H9 (cell line): ENCODE measurements around the gene BTD. TPM values are rescaled to one million over a fixed set of nuclear protein-coding genes. Genes with fewer than 3 reads are reported as not detected.

ENCODE experiments used
- DNase-seq: peaks from one replicate; pipeline ENCODE4 v3.0.0-alpha.2; 2017
- H2AFZ ChIP-seq: one replicate; pipeline ENCODE4 v1.6.1; 2013; ENCODE audit warnings: mild to moderate bottlenecking, low read length, control low read depth, moderate library complexity
- H2AK5ac ChIP-seq: 2 replicates; pipeline ENCODE4 v1.6.1; 2013; ENCODE audit warnings: low read length, control low read depth, mixed read lengths; ENCODE audit not compliant: insufficient read length
- H2BK120ac ChIP-seq: one replicate; pipeline ENCODE4 v1.6.1; 2013; ENCODE audit warnings: low read depth, mild to moderate bottlenecking, low read length, control low read depth, inconsistent platforms; ENCODE audit not compliant: poor library complexity, severe bottlenecking
- H2BK12ac ChIP-seq: 2 replicates; pipeline ENCODE4 v1.6.1; 2013; ENCODE audit warnings: low read length, control low read depth, mixed read lengths, low read depth; ENCODE audit not compliant: insufficient read length
- H2BK15ac ChIP-seq: 2 replicates; pipeline ENCODE4 v1.6.1; 2013; ENCODE audit warnings: low read depth, low read length, control low read depth
- H2BK20ac ChIP-seq: one replicate; pipeline ENCODE4 v1.6.1; 2013; ENCODE audit warnings: low read depth, mild to moderate bottlenecking, low read length, control low read depth, inconsistent platforms; ENCODE audit not compliant: poor library complexity, severe bottlenecking
- H2BK5ac ChIP-seq: 2 replicates; pipeline ENCODE4 v1.6.1; 2013; ENCODE audit warnings: low read length, control low read depth, mixed read lengths; ENCODE audit not compliant: insufficient read length
- H3K14ac ChIP-seq: 2 replicates; pipeline ENCODE4 v1.6.1; 2013; ENCODE audit warnings: low read length, control low read depth; ENCODE audit not compliant: insufficient read depth
- H3K18ac ChIP-seq: 2 replicates; pipeline ENCODE4 v1.6.1; 2013; ENCODE audit warnings: low read depth, mild to moderate bottlenecking, mixed read lengths, low read length, control low read depth; ENCODE audit not compliant: insufficient read length
- H3K23ac ChIP-seq: 2 replicates; pipeline ENCODE4 v1.6.1; 2013; ENCODE audit warnings: low read length, control low read depth, mixed read lengths, low read depth; ENCODE audit not compliant: insufficient read length
- H3K23me2 ChIP-seq: 2 replicates; pipeline ENCODE4 v1.6.1; 2013; ENCODE audit warnings: low read depth, mild to moderate bottlenecking, mixed read lengths, low read length, control low read depth; ENCODE audit not compliant: insufficient read length, poor library complexity, severe bottlenecking
- H3K27ac ChIP-seq: 2 replicates; pipeline ENCODE4 v1.5.1; 2013; ENCODE audit warnings: low read length, control low read depth, mixed read lengths, low read depth; ENCODE audit not compliant: insufficient read length
- H3K27me3 ChIP-seq: 2 replicates; pipeline ENCODE4 v1.6.1; 2013; ENCODE audit warnings: low read length, control low read depth, inconsistent platforms; ENCODE audit not compliant: insufficient read depth
- H3K4ac ChIP-seq: 2 replicates; pipeline ENCODE4 v1.6.1; 2013; ENCODE audit warnings: low read depth, mild to moderate bottlenecking, control low read depth, inconsistent platforms, low read length, moderate library complexity
- H3K4me1 ChIP-seq: 2 replicates; pipeline ENCODE4 v1.6.1; 2013; ENCODE audit warnings: low read length, control low read depth, inconsistent platforms; ENCODE audit not compliant: insufficient read depth
- H3K4me2 ChIP-seq: 2 replicates; pipeline ENCODE4 v1.6.1; 2013; ENCODE audit warnings: low read length, control low read depth, mixed read lengths; ENCODE audit not compliant: insufficient read length, insufficient read depth
- H3K56ac ChIP-seq: 2 replicates; pipeline ENCODE4 v1.6.1; 2013; ENCODE audit warnings: low read depth, mild to moderate bottlenecking, mixed read lengths, low read length, control low read depth; ENCODE audit not compliant: insufficient read length
- H3K79me1 ChIP-seq: 2 replicates; pipeline ENCODE4 v1.6.1; 2013; ENCODE audit warnings: low read depth, mild to moderate bottlenecking, moderate library complexity, low read length, control low read depth, inconsistent platforms; ENCODE audit not compliant: insufficient read depth, poor library complexity, severe bottlenecking
- H3K79me2 ChIP-seq: 2 replicates; pipeline ENCODE4 v1.6.1; 2013; ENCODE audit warnings: low read length, control low read depth, inconsistent platforms; ENCODE audit not compliant: insufficient read depth
- H3K9ac ChIP-seq: 2 replicates; pipeline ENCODE4 v1.6.1; 2013; ENCODE audit warnings: low read length, control low read depth, mixed read lengths; ENCODE audit not compliant: insufficient read length; ENCODE audit errors: extremely low read depth
- H3K9me3 ChIP-seq: one replicate; pipeline ENCODE4 v1.6.1; 2013; ENCODE audit warnings: low read depth, low read length, inconsistent platforms; ENCODE audit not compliant: control insufficient read depth
- H3T11ph ChIP-seq: one replicate; pipeline ENCODE4 v1.6.1; 2013; ENCODE audit warnings: mild to moderate bottlenecking, low read length, control low read depth, inconsistent platforms
- H4K20me1 ChIP-seq: one replicate; pipeline ENCODE4 v1.6.1; 2013; ENCODE audit not compliant: control insufficient read depth, insufficient read length, insufficient read depth
- H4K5ac ChIP-seq: 2 replicates; pipeline ENCODE4 v1.6.1; 2013; ENCODE audit warnings: low read depth, mild to moderate bottlenecking, mixed read lengths, low read length, control low read depth; ENCODE audit not compliant: insufficient read length
- H4K8ac ChIP-seq: replicated peaks from 2 replicates; pipeline ENCODE4 v1.6.1; 2013; ENCODE audit warnings: low read length, control low read depth, mixed read lengths, low read depth; ENCODE audit not compliant: insufficient read length
- H4K91ac ChIP-seq: 2 replicates; pipeline ENCODE4 v1.6.1; 2013; ENCODE audit warnings: low read depth, mild to moderate bottlenecking, moderate library complexity, mixed read lengths, low read length, control low read depth; ENCODE audit not compliant: insufficient read length
- H3K27ac Mint-ChIP-seq, 3 experiments: 2 replicates in 2 of 3; 3 replicates in 1 of 3; pipeline ENCODE4 v1.8.0; 2020 to 2021; ENCODE audit warnings: mixed read lengths in 3 of 3, mild to moderate bottlenecking in 1 of 3, moderate library complexity in 1 of 3
- H3K27me3 Mint-ChIP-seq: 2 replicates; pipeline ENCODE4 v1.8.0; 2021; ENCODE audit warnings: low read depth, mild to moderate bottlenecking, moderate library complexity, mixed read lengths
- H3K36me3 Mint-ChIP-seq, 3 experiments: 2 replicates in 2 of 3; 3 replicates in 1 of 3; pipeline ENCODE4 v1.8.0; 2020 to 2021; ENCODE audit warnings: low read depth in 3 of 3, mixed read lengths in 3 of 3; ENCODE audit not compliant: insufficient read depth in 1 of 3
- H3K4me1 Mint-ChIP-seq, 2 experiments: 2 replicates each; pipeline ENCODE4 v1.8.0; 2020; ENCODE audit warnings: mixed read lengths in 2 of 2
- H3K4me3 Mint-ChIP-seq, 2 experiments: 2 replicates in 1 of 2; 3 replicates in 1 of 2; pipeline ENCODE4 v1.8.0; 2020 to 2021; ENCODE audit warnings: mild to moderate bottlenecking in 2 of 2, mixed read lengths in 2 of 2, moderate library complexity in 1 of 2
- H3K9me3 Mint-ChIP-seq, 2 experiments: 2 replicates in 1 of 2; 3 replicates in 1 of 2; pipeline ENCODE4 v1.8.0; 2020; ENCODE audit warnings: mild to moderate bottlenecking in 2 of 2, mixed read lengths in 2 of 2, moderate library complexity in 1 of 2
- CTCF ChIP-seq: fragments of 200-600 bp; sonication (generic); conservative IDR thresholded peaks from 3 replicates; pipeline ENCODE4 v1.8.0; 2021; ENCODE audit warnings: antibody characterized with exemption, mild to moderate bottlenecking
- WGBS: extraction: QIAGEN DNeasy Blood & Tissue Kit; methylation state at CpG from one replicate; pipeline ENCODE4 v1.1.7; 2013; ENCODE audit warnings: missing lambda C conversion rate, low lambda C conversion rate, mixed read lengths; ENCODE audit not compliant: insufficient read length; ENCODE audit errors: extremely low coverage; 5-methylcytosine and 5-hydroxymethylcytosine counted together
- total RNA-seq: library from RNA; stranded (reverse); gene quantifications from 2 replicates; pipeline ENCODE4 v1.2.1, GENCODE V29; 2021

Gene BTD
- total RNA-seq, 1 experiment from 2014 or later: 21.5 TPM

GRCh38 chr3:15632212-15632580 is 30.7 kb downstream of the BTD start:
- Mint-ChIP-seq H3K4me1 (peaks cover 66 to 69% of the 10 kb centered on the region in 2 experiments), H3K9me3 (no peaks in the 10 kb centered on the region), H3K27me3 (no peaks in the 10 kb centered on the region), H3K4me3 (peak overlapping the region in 1 of 2 experiments; percentile 23; a peak in 2 of 5 replicates), H3K27ac (peak overlapping the region; percentile 59 to 96 (median 59); a peak in 5 of 7 replicates), H3K36me3 (peaks cover 4 to 5% (median 4%) of the 10 kb centered on the region in 3 experiments; a peak in 4 of 7 replicates)
- H3K27me3 ChIP-seq: no peaks in the 10 kb centered on the region
- H4K20me1 ChIP-seq: no peaks in the 10 kb centered on the region
- H3K4me1 ChIP-seq: peaks cover 21% of the 10 kb centered on the region
- no peaks in the 10 kb centered on the region for H3K9me3 ChIP-seq
- H2BK20ac ChIP-seq: no peak overlapping the region
- H3K79me2 ChIP-seq: no peaks in the 10 kb centered on the region
- no peak overlapping the region for H2BK12ac ChIP-seq
- no peak overlapping the region for H3K4ac ChIP-seq
- no peaks in the 10 kb centered on the region for H3K79me1 ChIP-seq
- no peak overlapping the region for H3K9ac ChIP-seq
- H2AK5ac ChIP-seq: no peak overlapping the region
- H4K5ac ChIP-seq: no peak overlapping the region
- H2BK5ac ChIP-seq: no peak overlapping the region
- no CpG with 5 or more reads among the region's 4 CpGs for WGBS
- no peak overlapping the region for H3K18ac ChIP-seq
- no peak overlapping the region for H3K14ac ChIP-seq
- H4K8ac ChIP-seq: no peak overlapping the region
- H3K23ac ChIP-seq: no peak overlapping the region
- no peaks in the 10 kb centered on the region for H3K23me2 ChIP-seq
- TF ChIP-seq CTCF: no peak
- no peak overlapping the region for H2BK15ac ChIP-seq
- H3K56ac ChIP-seq: no peak overlapping the region
- H2AFZ ChIP-seq: no peak overlapping the region
- no peak overlapping the region for H4K91ac ChIP-seq
- no peak overlapping the region for H3K4me2 ChIP-seq
- no peak overlapping the region for H3K27ac ChIP-seq
- no peak for DNase-seq
- no peak overlapping the region for H3T11ph ChIP-seq
- H2BK120ac ChIP-seq: no peak overlapping the region
